ENCODE results near the gene RPAP2. TPM values are rescaled to one million over a fixed set of nuclear protein-coding genes. Genes with fewer than 3 reads are reported as not detected.

Gene RPAP2
- total RNA-seq, 2 experiments from 2014 or later: 23.4 to 26.5 TPM

GRCh38 chr1:92291372-92291999, 7.4 kb upstream of the RPAP2 start:
- Mint-ChIP-seq H3K27ac (no peak overlapping the region), H3K4me1 (ENCODE audit: low read depth) (peaks cover 12% of the 10 kb centered on the region), H3K9me3 (no peaks in the 10 kb centered on the region), H3K4me3 (no peak overlapping the region), H3K36me3 (ENCODE audit: low read depth) (peaks cover 81% of the 10 kb centered on the region), H3K27me3 (no peaks in the 10 kb centered on the region)
- Histone ChIP-seq H3K27ac (ENCODE audit: low read depth in 1 of 2, low read length in 2 of 2) (no peak overlapping the region), H3K36me3 (ENCODE audit: insufficient read depth, low read length) (peaks cover 58% of the 10 kb centered on the region), H3K4me3 (ENCODE audit: low read length) (no peak overlapping the region), H3K4me1 (ENCODE audit: insufficient read depth, low read length) (no peaks in the 10 kb centered on the region), H3K27me3 (ENCODE audit: control insufficient read depth in 1 of 2, insufficient read depth in 2 of 2, low read length in 2 of 2) (no peaks in the 10 kb centered on the region), H3K9me3 (ENCODE audit: control insufficient read depth in 1 of 2, insufficient read depth in 1 of 2, low read length in 2 of 2) (no peaks in the 10 kb centered on the region)
- intact Hi-C loops (cut with DNase I, micrococcal nuclease): loop anchor here (1.0 to 10.0 kb wide), 4 partner anchors 294 to 777 kb away; partner anchors contain the start of gene RPL5 (in 1 of the 2)
- DNase-seq (peak in 4 of 14 experiments; percentile 17 to 51 (median 46)), ATAC-seq (ENCODE audit: poor library complexity) (no peak)
- CTCF ChIA-PET: interaction anchor here (0.8 to 1.2 kb wide), 3 partner anchors 124 to 777 kb away, joined by 3 read pairs; no protein-coding TSS in a partner anchor
- POLR2A ChIA-PET: no interaction called here
- TF ChIP-seq CTCF (IDR thresholded peaks at IDR 0.05): peak; percentile 71

- H3K4me1 Mint-ChIP-seq (ENCODE audit: low read depth): peaks cover 54% of the 10 kb centered on the region
- Histone ChIP-seq H3K4me3 (ENCODE audit: low read length) (peak overlapping the region; percentile 98), H3K27me3 (ENCODE audit: control insufficient read depth in 1 of 2, insufficient read depth in 2 of 2, low read length in 2 of 2) (no peaks in the 10 kb centered on the region), H3K9me3 (ENCODE audit: control insufficient read depth in 1 of 2, insufficient read depth in 1 of 2, low read length in 2 of 2) (no peaks in the 10 kb centered on the region), H3K27ac (ENCODE audit: low read depth in 1 of 2, low read length in 2 of 2) (peak overlapping the region; percentile 86 to 93), H3K36me3 (ENCODE audit: insufficient read depth, low read length) (peaks cover 22% of the 10 kb centered on the region), H3K4me1 (ENCODE audit: insufficient read depth, low read length) (peaks cover 12% of the 10 kb centered on the region)
- ATAC-seq (ENCODE audit: poor library complexity) (peak; percentile 4), DNase-seq (peak in 1 of 14 experiments; percentile 21)
- CTCF ChIA-PET: interaction anchor here (0.8 to 4.0 kb wide), 3 partner anchors 12 to 299 kb away, joined by 3 to 16 read pairs (median 3); no protein-coding TSS in a partner anchor
- peak overlapping the region; percentile 100 for H3K4me3 Mint-ChIP-seq
- peaks cover 50% of the 10 kb centered on the region for H3K36me3 Mint-ChIP-seq (ENCODE audit: low read depth)
- no peaks in the 10 kb centered on the region for H3K27me3 Mint-ChIP-seq
- H3K27ac Mint-ChIP-seq: peak overlapping the region; percentile 96
- intact Hi-C loops (cut with DNase I, micrococcal nuclease): loop anchor here (2.0 to 10.0 kb wide), 6 partner anchors 19 to 791 kb away; partner anchors contain the start of genes BTBD8 (in 1 of the 2) and RPL5 (in 1 of the 2)
- peak; percentile 47 for TF ChIP-seq CTCF (IDR thresholded peaks at IDR 0.05)
- H3K9me3 Mint-ChIP-seq: no peaks in the 10 kb centered on the region
- POLR2A ChIA-PET: interaction anchor here (0.6 to 2.3 kb wide), 7 partner anchors 18 to 534 kb away, joined by 3 to 11 read pairs (median 5); partner anchors contain the start of gene RPL5
Measured at GRCh38 chr1:92298213-92298572, 666 bp upstream of the RPAP2 start.

- Histone ChIP-seq H3K9me3 (ENCODE audit: control insufficient read depth in 1 of 2, insufficient read depth in 1 of 2, low read length in 2 of 2) (no peaks in the 10 kb centered on the region), H3K4me1 (ENCODE audit: insufficient read depth, low read length) (peaks cover 12% of the 10 kb centered on the region), H3K27ac (ENCODE audit: low read depth in 1 of 2, low read length in 2 of 2) (peak overlapping the region; percentile 86 to 93), H3K36me3 (ENCODE audit: insufficient read depth, low read length) (peaks cover 26% of the 10 kb centered on the region), H3K4me3 (ENCODE audit: low read length) (peak overlapping the region; percentile 98), H3K27me3 (ENCODE audit: control insufficient read depth in 1 of 2, insufficient read depth in 2 of 2, low read length in 2 of 2) (no peaks in the 10 kb centered on the region)
- ATAC-seq (ENCODE audit: poor library complexity) (no peak), DNase-seq (no peak)
- H3K4me1 Mint-ChIP-seq (ENCODE audit: low read depth): peaks cover 54% of the 10 kb centered on the region
- intact Hi-C loops (cut with DNase I, micrococcal nuclease): loop anchor here (2.0 to 10.0 kb wide), 8 partner anchors 17 to 883 kb away; partner anchors contain the start of genes BTBD8 (in 1 of the 2), CCDC18 (in 1 of the 2), RPL5 (in 1 of the 2) and TMED5 (in 1 of the 2)
- peak overlapping the region; percentile 100 for H3K4me3 Mint-ChIP-seq
- peaks cover 47% of the 10 kb centered on the region for H3K36me3 Mint-ChIP-seq (ENCODE audit: low read depth)
- no peaks in the 10 kb centered on the region for H3K27me3 Mint-ChIP-seq
- H3K27ac Mint-ChIP-seq: peak overlapping the region; percentile 96
- no peaks in the 10 kb centered on the region for H3K9me3 Mint-ChIP-seq
- TF ChIP-seq CTCF (IDR thresholded peaks at IDR 0.05): no peak
- ChIA-PET CTCF (interaction anchor here (0.6 to 4.0 kb wide), 3 partner anchors 10 to 157 kb away, joined by 3 to 16 read pairs (median 4); no protein-coding TSS in a partner anchor), POLR2A (interaction anchor here (0.7 to 2.3 kb wide), 4 partner anchors 16 to 1471 kb away, joined by 3 to 11 read pairs (median 6); partner anchors contain the start of gene RPL5)
Measured at GRCh38 chr1:92299477-92300150, 755 bp downstream of the RPAP2 start.
